HG03521 (cell line): Measurements from ENCODE around the gene ZNF814.
A peak's percentile ranks its signal among the peaks of the same experiment; 100 is the strongest.
"Not testable (repeated sequence)": the region's sequence is repeated elsewhere in the genome, so short reads cannot be mapped to it uniquely, and the experiment has no call there.

Source experiments
- ATAC-seq: cut with Tn5 transposase; IDR thresholded peaks from one replicate; pipeline ENCODE4 v1.9.1; 2021; ENCODE audit warnings: mild to moderate bottlenecking, moderate library complexity; ENCODE audit not compliant: unreplicated experiment

Gene ZNF814

GRCh38 chr19:57867868-57868492 lies 20.9 kb downstream of the ZNF814 start:
- no peak for ATAC-seq

DNA sequence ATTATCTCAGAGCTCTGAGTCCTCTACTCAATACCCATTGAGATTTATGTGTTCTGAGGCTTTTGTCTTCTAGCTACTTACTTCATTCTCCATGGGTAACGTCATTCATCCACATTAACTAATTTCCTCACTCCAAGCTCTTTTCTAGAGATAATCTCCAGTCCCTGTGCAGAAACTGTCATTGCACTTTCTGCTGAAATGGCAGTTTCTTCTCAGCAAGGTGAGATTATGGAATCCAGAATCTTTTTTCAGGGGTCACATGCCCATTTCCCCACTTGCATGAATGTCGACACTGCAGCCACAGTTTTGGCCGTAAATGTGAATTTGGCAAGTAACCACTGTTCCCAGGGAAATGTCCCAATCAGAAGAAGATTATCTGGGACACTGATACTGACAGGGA lies 26.5 kb downstream of the ZNF814 start:
- not testable (repeated sequence) for ATAC-seq

- not testable (repeated sequence) for ATAC-seq
These were observed 34.7 kb downstream of the ZNF814 start for GRCh38 chr19:57854117-57854516.

DNA sequence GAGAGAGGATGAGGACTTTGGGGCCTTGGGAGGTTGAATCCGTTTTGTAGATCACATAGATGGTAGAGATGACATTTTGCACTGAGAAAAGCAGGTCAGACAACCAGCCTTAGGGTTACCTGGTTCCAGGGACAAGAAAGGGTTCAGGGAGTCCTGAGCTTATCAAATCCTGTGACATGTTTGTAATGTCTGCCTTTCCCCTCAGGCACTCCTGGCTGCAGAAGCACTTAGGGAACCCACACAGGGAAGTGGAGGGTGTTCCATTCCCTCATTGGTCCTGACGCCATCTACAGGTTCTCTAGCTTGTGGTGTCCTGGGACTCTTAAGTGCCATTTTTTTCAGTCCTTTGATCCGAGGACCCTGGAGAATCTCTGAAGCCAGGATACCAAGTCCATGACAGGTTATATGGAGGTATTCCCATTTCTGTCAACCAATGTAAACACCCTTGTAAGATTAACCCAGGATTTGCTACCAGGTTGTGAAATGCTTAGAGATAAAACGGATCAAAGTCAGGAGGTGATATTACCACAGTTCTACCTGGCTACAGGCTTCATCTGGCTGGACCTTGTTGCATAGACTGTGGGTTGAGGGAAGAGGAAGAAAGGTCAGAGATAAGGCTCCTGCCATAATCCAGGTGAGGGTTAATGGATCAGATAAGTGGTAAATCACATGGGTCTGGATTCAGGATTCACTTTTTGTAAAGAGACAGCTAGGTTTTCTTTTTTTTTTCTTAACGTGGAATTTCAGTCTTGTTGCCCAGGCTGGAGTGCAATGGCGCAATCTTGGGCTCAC lies 36.8 kb downstream of the ZNF814 start:
- not testable (repeated sequence) for ATAC-seq

GRCh38 chr19:57850553-57851017 lies 38.3 kb downstream of the ZNF814 start:
- no peak for ATAC-seq

DNA sequence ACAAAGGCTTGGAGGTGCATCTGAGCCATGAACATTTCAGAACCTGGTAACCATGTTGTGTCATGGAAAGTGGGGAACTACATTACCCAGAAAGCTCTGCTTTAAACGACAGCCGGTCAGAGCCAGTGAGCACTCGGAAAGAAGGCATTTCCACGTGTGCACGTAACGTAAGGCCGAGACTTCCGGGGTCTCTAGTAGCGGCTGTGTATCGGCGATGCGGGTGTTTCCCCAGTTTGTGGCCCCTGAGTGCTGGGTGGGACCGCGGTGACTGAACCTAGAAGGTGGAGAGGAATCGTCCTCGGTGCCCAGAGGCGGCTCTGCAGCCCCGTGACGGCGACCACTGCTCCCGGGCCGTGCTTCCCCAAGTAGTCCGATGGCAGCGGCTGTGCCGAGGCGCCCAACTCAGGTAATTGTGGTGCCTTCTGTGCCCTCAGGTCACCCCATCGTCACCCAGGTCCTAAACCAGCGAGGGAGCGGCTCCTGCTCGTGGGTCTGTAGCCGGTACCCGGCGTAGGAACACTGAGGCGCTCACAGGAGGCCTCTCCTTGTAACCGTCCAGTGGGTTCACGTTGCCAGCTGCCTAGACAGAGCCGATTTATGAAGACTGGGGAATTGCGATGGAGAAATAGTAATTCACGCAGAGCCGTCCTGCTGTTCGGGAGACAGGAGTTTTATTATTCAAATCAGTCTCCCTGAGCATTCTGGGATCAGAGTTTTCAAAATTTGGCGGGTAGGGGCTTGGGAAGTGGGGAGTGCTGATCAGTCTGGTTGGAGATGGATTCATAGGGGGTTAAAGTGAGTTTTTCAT lies 39.0 kb downstream of the ZNF814 start, which contains the start of gene ZNF587:
TSS of gene ZNF587 (plus strand) at position 194 of the 808 bp plus-strand sequence. CDS start at position 374, 180 bp downstream.
- peak; percentile 94 for ATAC-seq

GRCh38 chr19:57849162-57849665 lies 39.6 kb downstream of the ZNF814 start:
- ATAC-seq, result peak; percentile 26

GRCh38 chr19:57847164-57847563 lies 41.7 kb downstream of the ZNF814 start:
- not testable (repeated sequence) for ATAC-seq

DNA sequence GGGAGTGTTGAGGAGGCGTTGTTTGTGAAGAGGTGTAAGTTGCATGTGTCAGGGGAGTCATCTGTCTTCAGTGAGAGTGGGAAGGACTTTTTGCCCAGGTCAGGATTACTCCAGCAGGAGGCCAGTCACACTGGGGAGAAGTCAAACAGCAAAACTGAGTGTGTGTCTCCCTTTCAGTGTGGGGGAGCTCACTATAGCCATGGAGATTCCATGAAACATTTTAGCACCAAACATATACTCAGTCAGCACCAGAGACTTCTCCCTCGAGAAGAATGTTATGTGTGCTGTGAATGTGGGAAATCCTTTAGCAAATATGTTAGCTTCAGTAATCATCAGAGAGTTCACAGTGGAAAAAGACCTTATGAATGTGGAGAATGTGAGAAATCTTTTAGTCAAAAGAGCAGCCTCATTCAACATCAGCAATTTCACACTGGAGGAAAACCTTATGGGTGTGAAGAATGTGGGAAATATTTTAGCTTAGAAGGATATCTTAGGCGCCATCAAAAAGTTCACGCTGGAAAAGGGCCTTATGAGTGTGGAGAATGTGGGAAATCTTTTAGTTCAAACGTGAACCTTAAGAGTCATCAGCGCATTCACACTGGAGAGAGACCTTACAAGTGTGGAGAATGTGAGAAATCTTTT lies 47.6 kb downstream of the ZNF814 start:
- ATAC-seq, result no peak

DNA sequence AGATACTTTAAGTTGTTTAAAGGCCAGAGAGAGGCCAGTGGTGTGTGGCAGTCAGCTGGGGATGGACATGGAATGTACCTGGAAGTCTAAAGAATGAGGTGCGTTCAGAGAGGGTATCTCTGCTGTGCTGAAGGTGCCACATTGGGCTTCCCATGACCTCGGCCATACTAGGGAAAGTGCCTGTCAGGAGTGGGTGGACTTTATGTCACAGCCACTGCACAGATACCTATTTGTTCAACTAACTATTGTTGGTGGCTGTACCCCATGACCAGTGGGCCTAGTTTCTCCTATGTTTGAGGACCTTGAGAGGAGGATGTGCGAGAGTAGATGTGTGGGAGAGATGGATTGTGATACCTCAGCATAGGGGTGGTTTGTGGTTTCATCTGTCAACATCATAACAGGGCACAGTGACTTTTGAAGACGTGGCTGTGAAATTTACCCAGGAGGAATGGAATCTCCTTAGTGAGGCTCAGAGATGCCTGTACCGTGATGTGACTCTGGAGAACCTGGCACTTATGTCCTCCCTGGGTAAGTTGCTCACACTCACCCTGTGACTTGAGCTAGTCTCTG lies 50.1 kb downstream of the ZNF814 start:
- ATAC-seq, result not testable (repeated sequence)

GRCh38 chr19:57836991-57837390 lies 51.8 kb downstream of the ZNF814 start:
- ATAC-seq, result not testable (repeated sequence)

DNA sequence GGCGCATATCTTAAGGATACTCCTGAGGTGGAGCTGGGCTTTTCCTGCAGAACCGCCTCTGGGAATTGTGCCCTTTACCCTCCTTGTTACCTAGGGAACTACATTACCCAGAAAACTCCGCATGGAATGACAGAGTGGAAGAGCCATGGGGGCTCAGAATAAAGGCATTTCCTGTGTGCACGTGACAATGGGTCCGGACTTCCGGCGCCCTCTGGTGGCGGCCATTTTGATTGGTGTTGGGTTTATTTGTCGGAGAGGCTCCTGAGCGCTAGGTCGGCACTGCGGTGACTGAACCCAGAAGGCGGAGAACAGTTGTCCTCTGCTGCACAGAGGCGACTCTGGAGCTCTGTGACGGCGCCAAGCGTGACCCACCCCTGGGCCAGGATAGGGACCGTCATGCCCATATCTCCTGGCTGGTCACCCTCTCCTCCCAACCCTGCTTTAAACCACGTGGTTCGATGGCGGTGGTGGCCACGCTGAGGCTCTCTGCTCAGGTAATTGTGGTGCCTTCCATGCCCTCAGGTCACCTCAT lies 58.7 kb downstream of the ZNF814 start, which contains the start of gene ZNF587B:
TSS of gene ZNF587B (plus strand) at position 229 of the 532 bp plus-strand sequence. CDS start at position 459, 230 bp downstream.
- no peak for ATAC-seq

DNA sequence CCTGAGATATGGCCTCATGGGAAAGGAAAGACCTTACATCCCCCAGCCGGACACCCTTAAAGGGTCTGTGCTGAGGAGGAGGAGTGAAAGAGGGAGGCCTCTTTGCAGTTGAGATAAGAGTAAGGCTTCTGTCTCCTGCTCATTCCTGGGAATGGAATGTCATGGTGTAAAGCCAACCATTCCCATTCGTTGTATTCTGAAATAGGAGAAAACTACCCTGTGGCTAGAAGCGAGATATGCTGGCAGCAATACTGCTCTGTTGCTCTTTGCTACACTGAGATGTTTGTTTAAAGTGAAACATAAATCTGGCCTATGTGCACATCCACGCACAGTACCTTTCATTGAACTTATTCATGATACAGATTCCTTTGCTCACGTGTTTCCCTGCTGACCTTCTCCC lies 59.5 kb downstream of the ZNF814 start:
- no peak for ATAC-seq

- ATAC-seq, result no peak
These were observed 63.3 kb downstream of the ZNF814 start for GRCh38 chr19:57825511-57825910.

DNA sequence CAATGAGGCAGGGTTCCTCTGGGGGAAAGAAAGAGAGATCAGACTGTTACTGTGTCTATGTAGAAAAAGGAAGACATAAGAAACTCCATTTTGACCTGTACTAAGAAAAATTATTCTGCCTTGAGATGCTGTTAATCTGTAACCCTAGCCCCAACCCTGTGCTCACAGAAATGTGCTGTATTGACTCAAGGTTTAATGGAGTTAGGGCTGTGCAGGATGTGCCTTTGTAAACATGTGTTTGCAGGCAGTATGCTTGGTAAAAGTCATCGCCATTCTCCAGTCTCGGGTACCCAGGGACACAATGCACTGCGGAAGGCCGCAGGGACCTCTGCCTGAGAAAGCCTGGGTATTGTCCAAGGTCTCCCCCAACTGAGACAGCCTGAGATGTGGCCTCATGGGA lies 65.2 kb downstream of the ZNF814 start:
- ATAC-seq, result not testable (repeated sequence)

GRCh38 chr19:57823155-57823554 lies 65.7 kb downstream of the ZNF814 start:
- ATAC-seq, result not testable (repeated sequence)

DNA sequence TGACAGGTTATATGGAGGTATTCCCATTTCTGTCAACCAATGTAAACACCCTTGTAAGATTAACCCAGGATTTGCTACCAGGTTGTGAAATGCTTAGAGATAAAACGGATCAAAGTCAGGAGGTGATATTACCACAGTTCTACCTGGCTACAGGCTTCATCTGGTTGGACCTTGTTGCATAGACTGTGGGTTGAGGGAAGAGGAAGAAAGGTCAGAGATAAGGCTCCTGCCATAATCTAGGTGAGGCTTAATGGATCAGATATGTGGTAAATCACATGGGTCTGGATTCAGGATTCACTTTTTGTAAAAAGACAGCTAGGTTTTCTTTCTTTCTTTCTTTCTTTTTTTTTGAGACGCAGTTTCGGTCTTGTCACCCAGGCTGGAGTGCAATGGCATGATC lies 67.3 kb downstream of the ZNF814 start:
- ATAC-seq, result not testable (repeated sequence)

DNA sequence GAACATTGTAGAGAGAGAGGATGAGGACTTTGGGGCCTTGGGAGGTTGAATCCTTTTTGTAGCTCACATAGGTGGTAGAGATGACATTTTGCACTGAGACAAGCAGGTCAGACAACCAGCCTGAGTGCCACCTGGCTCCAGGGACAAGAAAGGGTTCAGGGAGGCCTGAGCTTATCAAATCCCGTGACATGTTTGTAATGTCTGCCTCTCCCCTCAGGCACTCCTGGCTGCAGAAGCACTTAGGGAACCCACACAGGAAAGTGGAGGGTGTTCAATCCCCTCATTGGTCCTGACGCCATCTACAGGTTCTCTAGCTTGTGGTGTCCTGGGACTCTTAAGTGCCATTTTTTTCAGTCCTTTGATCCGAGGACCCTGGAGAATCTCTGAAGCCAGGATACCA lies 67.7 kb downstream of the ZNF814 start:
- ATAC-seq, result not testable (repeated sequence)

GRCh38 chr19:57820599-57820998 lies 68.2 kb downstream of the ZNF814 start:
- no peak for ATAC-seq
